HG03442 (cell line): Measurements from ENCODE around the gene EZH2.

Source experiments
- ATAC-seq: cut with Tn5 transposase; IDR thresholded peaks from one replicate; pipeline ENCODE4 v1.9.1; 2021; ENCODE audit warnings: mild to moderate bottlenecking, moderate library complexity; ENCODE audit not compliant: unreplicated experiment

EZH2 gene

DNA sequence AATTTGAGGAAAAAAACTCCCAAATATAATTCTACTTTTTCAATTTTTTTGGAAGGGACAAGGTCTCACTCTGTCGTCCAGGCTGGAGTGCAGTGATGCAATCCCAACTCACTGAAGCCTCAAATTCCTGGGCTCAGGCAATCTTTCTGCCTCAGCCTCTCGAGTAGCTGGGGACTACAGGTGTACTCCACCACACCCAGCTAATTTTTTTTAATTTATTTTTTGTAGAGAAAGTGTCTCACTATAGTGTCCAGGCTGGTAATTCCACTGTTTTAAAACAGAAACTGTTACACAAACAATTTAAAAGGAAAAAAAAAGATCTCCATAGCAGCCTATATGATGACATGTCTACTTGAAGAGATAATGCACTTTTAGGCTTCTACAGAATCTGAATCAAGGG is 25.6 kb downstream of the EZH2 start:
- ATAC-seq: no peak

DNA sequence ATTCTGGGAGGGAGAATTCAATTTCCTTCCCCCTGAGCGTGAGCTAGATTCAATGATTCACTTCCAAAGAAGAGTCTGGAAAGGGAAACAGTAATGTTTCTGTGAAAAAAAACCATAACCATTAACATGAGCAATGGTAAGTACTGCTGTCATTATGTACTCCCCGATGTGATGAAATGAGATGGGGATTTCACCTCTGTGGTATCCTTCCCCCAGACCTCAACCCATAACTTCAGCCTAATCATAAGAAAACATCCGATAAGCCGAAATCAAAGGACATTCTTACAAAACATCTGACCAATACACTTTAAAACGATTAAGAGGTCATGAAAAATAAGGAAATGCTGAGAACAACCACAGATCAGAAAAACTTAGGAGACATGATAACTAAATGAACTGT is 27.2 kb downstream of the EZH2 start:
- ATAC-seq: peak; percentile 59

DNA sequence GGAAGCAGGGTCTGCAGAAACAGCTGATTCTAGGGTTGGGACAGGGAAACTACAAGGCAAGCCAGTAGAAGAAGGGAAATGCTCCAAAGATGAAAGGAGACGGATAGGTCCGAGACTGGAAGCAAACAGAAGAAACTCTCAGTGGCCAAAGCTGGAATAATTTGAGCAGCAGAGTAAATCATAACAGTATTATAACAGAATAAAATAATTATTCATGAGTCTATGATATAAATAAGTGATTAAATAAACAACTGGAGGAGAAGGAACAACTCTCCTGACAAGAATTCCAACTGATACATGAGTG is 27.6 kb downstream of the EZH2 start:
- no peak for ATAC-seq

DNA sequence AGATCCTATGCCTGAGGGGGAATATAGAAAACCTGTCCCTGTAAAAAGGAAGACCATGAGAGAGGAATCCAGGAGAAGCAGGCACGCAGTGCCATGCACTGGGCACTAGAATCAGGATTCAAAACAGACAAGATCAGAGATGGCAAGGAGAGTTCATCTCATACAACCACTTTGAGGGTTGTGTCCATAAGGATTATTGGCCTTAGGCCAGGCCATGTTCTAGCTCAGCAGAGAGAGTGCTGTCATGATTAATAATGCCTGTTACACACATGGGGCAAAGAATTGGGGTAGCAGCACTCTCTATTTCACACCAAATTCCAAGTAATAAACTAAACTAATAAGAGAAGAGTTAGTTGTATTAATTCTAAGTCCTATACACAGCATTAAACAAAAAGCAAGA is 29.1 kb downstream of the EZH2 start:
- no peak for ATAC-seq

DNA sequence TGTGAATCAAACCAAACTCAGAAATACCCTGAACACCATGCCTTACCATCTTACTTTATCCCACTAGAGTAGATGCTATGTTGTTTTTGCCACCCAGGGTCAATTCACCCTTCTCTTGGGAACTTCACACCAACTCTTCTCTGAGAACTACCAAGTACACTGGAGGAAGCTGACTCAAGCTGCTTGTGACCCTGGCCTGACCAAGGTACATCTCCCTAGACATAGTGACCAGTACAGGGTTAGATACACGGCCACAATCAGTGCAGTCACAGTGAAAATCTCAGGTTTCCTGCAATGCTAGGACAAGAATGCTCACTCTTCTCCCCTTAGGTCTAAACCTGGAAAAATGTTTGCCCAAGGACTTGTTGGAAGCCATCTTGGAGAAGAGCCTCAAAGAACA is 31.8 kb downstream of the EZH2 start:
- ATAC-seq: no peak

DNA sequence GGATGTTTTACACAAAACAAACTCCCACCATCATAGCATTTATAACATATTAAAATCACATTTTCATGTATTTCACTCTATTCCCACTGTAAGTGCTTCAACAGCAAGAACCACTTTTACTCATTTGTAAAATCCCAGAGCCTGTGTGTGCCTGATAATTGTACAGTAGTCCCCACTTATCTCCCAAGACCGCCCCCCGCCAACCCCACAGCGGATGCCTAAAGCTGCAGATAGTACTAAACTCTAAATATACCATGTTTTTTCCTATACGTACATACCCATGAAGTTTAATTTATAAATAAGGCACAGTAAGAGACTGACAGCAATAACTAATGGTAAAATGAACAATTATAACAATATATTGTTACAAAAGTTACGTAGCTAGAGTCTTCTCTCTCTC is 33.5 kb downstream of the EZH2 start:
- no peak for ATAC-seq

DNA sequence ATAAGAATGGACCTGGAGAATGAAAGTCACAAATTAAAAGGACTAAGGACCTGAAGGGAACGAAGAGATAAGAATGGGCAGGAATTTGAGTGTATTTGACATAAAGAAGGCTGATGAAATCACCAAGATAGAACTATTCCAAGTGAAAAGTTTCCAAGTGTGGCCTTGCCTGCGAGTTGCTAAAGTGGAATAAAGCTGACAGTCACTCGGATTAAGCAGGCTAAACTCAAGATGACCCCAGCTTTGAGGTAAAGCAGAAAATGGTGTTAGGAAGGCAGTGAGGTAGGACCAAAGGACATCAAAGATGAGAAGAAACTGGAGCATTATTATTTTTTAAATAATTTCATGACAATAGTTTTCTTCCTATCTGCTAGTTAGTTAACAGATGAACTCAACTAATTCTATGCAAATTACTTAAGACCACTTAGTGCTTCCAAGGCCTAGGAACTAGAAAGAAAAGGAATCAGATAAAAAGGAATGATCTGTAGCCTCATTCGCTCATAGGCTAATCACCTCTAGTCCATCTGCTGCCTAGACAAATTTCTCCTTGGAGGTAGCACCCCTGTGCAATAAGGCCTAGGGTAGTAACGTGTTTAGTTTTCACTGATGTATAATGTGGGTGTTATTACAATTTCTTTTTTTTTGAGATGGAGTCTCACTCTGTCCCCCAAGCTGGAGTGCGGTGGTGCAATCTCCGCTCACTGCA is 34.5 kb downstream of the EZH2 start:
- ATAC-seq: no peak

DNA sequence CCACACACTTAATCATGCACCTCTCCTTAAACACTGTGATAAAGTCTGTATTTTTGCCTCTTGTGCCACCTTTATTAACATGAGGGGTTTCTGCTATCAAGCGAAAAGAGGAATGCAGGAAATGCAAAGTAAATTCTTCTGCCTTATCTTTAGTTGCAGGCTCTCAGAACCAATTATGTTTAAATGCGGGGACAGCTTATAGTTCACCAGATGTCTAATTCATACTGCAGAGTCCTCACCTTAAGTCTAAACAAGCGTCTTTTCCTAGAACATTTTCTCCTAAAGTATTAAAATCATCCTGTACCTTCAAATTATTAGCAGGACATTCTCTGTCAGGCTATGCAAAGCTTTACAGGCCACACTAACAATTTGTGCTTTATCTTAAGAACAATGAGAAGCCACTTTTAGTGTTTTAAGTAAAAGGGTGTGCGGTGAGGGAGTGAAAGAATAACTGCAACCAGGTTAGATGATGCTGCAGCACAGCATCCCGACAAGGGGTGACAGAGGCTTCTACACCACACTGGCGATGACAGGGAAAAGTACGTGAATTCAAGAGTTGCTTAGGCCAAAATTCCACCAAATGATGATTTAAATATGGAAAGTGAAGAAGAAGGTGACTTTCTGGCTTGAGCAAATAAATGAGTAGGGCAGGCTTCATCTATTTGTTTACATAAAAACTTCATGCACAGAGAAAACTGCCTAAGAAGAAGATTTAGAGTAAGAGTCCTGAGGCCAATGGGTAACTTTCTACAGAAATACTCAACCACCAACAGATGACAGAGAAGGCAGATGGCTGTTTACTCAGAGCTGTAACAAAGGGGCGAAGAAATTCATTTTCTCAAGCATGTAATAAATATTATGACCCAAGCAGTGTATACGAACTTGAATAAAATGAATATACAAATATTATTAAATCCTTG is 36.0 kb downstream of the EZH2 start:
- no peak for ATAC-seq

DNA sequence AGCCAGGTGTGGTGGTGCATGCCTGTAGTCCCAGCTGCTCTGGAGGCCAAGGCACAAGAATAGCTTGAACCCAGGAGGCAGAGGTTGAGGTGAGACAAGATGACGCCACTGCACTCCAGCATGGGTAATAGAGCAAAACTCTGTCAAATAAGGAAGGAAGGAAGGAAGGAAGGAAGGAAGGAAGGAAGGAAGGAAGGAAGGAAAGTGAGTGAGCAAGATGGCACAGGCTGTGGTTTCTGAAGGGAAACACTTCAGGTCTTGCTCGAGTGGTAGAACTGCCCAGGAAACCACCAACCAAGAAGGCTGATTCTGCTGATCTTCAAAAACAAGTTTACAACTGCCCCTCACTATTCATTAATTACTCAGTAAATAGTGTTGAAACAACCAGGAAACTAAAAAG is 45.2 kb downstream of the EZH2 start:
- no peak for ATAC-seq

DNA sequence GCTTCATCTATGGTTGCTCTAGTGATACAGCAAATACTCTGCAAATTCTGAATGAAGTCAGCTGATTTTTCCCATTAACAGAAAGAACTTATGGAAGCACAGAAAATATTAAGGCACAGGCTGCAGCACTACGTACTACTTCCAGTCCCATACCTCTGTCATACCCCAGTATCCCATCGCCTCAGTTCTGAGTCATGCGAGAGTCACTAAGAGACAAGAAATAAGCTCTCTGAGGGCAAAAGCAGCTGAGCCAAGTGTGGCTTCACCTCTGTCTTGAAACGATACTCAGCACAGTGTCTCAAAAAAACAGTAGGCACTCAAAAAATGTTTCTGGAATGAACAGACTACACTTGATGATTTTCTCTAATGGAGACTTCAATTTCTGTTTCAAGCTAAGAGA is 48.2 kb downstream of the EZH2 start:
- ATAC-seq: no peak

DNA sequence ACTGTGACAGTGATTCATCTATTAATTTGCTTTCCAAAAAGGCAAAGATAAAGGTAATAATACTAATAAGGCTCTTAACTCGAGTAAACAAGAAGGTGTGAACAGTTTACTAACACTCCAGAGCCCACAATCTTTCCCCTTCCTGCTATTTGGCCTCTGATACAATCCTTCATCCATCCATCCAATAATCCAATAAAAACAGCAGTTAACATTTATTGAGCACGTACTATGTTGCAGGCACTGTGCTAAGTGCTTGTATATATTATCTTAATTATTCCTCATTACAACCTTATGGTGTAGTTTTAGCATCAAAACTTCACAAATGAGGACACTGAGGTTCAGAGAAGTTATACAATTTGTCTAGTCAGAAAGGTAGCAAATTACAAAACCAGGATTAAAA is 49.5 kb downstream of the EZH2 start:
- ATAC-seq: no peak

DNA sequence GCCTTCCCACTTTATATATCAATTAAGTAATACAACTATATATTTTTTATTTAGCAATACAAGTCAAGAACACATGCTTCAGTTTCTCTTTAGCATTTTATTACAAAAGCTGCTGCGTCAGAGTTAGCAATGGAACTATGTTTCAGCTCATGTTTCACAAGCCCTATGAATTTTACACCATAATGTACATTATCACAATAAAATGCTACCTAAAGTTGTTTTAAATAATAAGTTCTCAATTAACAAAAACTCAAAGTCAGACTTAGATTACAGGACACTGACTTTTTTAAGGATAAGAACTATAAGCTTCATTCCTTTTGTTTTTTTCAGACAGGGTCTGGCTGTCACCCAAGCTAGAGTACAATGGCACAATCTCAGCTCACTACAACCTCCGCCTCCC is 52.3 kb downstream of the EZH2 start:
- ATAC-seq: no peak

DNA sequence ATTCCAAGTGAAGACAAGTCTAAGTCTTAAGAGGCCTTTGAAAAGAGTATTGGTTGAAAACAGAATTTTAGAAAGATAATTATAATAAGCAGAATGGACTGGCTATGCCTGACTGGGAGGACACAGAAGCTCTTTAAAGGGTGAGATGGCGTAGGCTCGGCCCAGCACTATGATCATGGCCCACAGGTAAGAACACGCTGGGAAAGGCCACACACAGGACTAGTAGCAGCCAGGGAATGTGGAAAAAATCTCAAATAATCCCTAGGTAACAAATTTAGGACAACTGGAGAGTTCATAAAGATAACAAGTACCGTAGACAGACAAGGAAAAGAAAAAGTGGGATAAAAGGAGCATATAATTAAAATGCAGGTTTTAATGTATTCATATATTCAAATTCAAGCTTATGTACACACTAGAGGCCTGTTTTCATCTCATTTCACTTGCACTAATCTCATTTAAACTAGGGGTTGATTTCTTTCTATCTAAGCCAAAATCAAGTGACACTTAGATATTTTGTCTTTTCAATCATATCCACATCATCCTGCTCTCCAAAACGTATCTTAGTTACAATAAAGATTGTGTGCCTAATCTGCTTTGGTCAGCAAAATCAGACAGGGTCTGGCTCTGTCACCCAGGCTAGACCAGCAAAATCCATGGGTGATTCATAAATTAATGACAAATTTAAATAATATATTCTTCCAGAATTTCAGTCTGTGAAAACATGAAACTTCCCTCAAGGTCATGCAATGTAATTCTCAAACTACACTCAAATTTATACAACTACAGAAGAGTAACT is 53.0 kb downstream of the EZH2 start:
- ATAC-seq: no peak

DNA sequence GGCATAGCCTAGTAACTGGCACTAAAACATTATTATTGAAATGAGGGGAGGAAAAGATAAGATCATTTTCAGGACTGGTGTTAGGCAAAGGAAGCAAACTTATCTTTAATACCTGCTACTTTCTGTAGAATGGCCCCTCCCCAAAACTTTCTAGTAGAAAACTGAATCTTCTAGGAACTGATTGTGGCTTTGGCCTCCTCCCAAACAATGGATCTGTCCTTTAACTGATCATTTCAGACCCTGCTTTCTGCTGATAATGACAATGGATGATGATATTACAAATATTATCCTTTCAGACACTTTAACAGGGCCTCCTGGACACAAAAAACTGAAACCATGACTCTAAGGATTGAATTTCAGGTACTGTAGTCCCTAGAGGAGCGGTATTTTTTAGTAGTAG is 55.1 kb downstream of the EZH2 start:
- ATAC-seq: no peak

DNA sequence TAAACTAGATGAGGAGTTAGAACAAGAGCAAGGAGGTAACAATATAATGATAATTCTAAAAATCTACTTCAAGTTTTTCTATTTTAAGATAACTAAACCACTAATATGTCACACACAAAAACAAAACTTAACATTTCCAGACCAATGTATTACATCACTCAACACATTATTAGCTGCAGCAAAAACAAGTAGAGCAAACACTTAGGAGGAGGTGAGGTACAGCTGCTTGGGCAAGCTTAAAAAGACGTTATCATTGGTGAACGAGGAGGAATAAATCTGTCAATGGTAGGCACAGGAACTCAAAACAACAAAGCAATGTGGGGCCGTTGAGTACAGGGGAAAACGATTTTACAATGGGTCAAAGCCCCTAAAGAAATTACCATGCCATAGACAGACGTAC is 58.8 kb downstream of the EZH2 start:
- no peak for ATAC-seq

DNA sequence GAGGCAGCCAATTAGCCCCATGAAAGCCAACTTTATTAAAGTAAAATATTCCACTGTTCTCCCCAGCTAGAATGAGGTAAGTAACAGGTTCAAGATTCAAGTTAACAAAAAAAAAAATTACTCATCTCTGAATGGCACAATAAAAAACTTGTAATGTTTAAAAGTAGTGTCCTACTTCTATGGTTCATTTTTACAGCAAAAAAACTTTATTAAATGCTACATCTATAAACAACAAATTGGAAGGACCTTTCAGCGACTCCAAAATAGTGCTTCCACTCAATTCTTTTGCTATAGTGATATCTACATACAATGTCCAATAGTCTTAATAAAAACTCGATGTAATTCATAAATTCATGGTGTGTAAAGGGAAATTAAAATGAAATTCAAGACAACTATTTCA is 59.2 kb downstream of the EZH2 start:
- ATAC-seq: no peak

DNA sequence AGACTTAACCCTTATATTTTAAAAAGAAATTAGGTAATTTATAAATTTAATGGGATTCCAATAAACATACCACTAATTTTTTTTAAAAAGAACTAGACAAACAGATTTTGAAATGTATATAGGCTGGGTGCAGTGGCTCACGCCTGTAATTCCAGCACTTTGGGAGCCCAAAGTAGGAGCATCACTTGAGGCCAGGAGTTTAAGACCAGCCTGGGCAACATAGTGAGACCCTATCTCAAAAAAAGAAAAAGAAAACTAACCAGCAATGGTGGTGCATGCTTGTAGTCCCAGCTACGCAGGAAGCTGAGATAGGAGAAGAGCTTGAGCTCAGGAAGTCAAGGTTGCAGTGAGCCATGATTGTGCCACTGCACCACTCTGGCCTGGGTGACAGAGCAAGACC is 62.7 kb downstream of the EZH2 start:
- no peak for ATAC-seq

DNA sequence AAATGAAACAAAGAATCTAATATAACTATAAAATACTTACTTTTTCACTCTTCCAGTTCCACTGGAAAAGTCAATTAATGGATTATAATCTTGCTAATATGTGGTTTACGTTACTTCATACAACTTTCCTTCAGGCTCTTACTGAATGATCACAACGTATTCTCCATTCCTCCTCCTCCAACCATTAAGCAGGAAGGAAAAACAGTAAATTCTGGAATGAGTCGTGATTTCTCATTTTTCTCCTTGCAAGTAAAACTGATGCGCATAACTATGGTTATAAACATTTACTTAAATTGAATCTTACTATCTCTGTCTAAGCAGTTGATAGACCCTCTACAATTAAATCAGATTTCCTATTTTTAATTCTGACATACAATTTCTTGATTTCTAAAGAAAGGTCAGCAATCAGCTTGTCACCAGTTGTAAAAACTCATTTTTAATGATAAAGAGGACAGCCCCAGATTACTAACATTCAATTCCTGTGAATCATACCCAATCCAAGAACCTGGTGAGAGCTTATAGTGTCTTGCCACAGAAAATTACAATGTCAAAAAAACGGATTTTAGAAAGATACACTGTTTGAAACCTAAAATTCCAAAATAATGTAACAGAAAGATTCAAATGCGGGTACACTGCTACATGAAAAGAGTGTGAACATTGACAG is 64.3 kb downstream of the EZH2 start:
- no peak for ATAC-seq

DNA sequence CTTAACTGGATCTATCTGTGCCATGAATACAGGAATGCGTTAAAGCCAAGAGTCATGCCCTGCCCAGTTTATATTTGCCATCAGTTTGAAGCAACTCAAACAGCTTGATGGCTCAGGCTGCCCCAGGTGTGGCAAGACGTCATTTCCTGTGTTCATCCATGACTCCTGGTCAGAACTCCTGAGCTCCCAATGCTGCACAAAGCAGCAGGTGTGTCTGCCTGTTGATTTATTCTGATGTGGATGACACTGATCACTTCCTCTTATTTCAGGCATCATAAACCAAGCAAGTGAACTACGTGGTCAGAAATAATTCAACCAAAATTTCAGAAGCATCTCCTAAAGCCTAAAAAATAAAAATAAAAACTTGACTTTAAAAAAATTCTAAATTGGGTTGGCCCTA is 68.5 kb downstream of the EZH2 start:
- ATAC-seq: no peak

DNA sequence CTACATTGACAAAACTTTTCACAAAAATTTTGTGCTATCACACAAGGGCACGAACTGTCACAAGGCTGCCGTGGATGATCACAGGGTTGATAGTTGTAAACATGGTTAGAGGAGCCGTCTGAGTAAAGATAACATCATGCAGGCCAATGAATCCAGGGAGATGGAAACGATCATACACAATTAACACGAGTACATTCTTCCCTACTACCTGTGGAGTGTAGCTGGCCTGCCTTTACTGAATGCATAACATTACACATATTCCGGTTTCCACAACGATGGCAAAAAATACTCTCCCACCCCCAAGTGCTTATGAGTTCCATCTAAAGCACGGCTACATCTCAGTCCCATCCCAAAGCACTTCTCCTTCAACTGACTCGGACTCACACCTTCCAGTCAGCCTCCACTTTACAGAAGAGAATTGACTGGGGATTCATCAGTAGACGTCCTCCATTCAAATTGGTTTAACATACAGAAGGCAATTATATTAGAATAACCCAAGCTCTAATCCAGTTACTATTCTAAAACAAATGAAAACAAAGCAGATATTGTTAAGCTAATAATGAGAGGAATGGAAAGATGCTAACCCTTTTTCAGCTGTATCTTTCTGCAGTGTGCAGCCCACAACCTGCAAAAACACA is 69.0 kb downstream of the EZH2 start:
- ATAC-seq: no peak

DNA sequence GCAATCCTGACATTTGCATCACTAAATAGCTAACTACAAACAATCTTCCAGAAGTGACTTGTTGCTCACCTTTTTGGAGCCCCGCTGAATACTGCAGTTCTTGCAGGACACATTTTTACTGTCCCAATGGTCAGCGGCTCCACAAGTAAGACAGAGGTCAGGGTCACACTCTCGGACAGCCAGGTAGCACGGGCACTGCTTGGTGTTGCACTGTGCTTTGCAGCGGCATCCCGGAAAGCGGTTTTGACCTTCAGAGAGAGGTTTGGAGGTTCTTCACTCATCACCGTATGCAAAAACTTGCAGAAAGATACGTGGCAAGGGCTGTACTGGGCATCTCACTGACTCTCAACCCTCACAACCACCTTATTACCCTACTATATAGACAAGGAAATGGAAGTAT is 70.2 kb downstream of the EZH2 start:
- no peak for ATAC-seq
